Left forelimb (tissue), 1 donor: ENCODE measurements around the gene EDC3.
"Not testable (repeated sequence)": the region's sequence is repeated elsewhere in the genome, so short reads cannot be mapped to it uniquely, and the experiment has no call there.

Source experiments
- DNase-seq: peaks from one replicate; pipeline ENCODE4 v3.0.0-alpha.2; 2018; ENCODE audit warnings: low spot score

The EDC3 gene

GRCh38 chr15:74648051-74648842 lies 47.6 kb downstream of the EDC3 start:
- no peak for DNase-seq

GRCh38 chr15:74646480-74646879 lies 49.3 kb downstream of the EDC3 start:
- no peak for DNase-seq

GRCh38 chr15:74643665-74644204 lies 52.1 kb downstream of the EDC3 start:
- DNase-seq, result no peak

GRCh38 chr15:74642734-74643664 lies 52.8 kb downstream of the EDC3 start:
- no peak for DNase-seq

- DNase-seq, result no peak
Observed at GRCh38 chr15:74642348-74642733, 53.5 kb downstream of the EDC3 start.

- no peak for DNase-seq
Observed at GRCh38 chr15:74641151-74641550, 54.7 kb downstream of the EDC3 start.

- DNase-seq, result no peak
Observed at GRCh38 chr15:74636984-74637383, 58.8 kb downstream of the EDC3 start.

GRCh38 chr15:74635228-74635627 lies 60.6 kb downstream of the EDC3 start:
- DNase-seq, result no peak

GRCh38 chr15:74633781-74634180 lies 62.0 kb downstream of the EDC3 start:
- DNase-seq, result no peak

- no peak for DNase-seq
Observed at GRCh38 chr15:74632601-74633000, 63.2 kb downstream of the EDC3 start.

- DNase-seq, result no peak
Observed at GRCh38 chr15:74631935-74632560, 63.8 kb downstream of the EDC3 start.

GRCh38 chr15:74631408-74631807 lies 64.4 kb downstream of the EDC3 start:
- DNase-seq, result no peak

- no peak for DNase-seq
Observed at GRCh38 chr15:74631087-74631385, 64.8 kb downstream of the EDC3 start.

- DNase-seq, result no peak
Observed at GRCh38 chr15:74630284-74631086, 65.3 kb downstream of the EDC3 start.

- DNase-seq, result not testable (repeated sequence)
Observed at GRCh38 chr15:74629696-74630095, 66.1 kb downstream of the EDC3 start.

GRCh38 chr15:74628949-74629348 lies 66.9 kb downstream of the EDC3 start:
- no peak for DNase-seq

- DNase-seq, result no peak
Observed at GRCh38 chr15:74628199-74628598, 67.6 kb downstream of the EDC3 start.

- DNase-seq, result no peak
Observed at GRCh38 chr15:74627766-74628165, 68.1 kb downstream of the EDC3 start.

- DNase-seq, result no peak
Observed at GRCh38 chr15:74626752-74627692, 68.8 kb downstream of the EDC3 start.

GRCh38 chr15:74626336-74626735 lies 69.5 kb downstream of the EDC3 start:
- no peak for DNase-seq

- no peak for DNase-seq
Observed at GRCh38 chr15:74625693-74626092, 70.1 kb downstream of the EDC3 start.
